GM12891 (cell line): ENCODE measurements around the gene TROAP.
A peak's percentile ranks its signal among the peaks of the same experiment; 100 is the strongest.
"Not testable (repeated sequence)": the region's sequence is repeated elsewhere in the genome, so short reads cannot be mapped to it uniquely, and the experiment has no call there.

Experiments
- DNase-seq: peaks from one replicate; pipeline ENCODE4 v3.0.0; 2011; ENCODE audit warnings: low spot score; ENCODE audit not compliant: insufficient read length
- FAIRE-seq: peaks from 2 replicates; lab custom pipeline; 2011; peaks lifted over from hg19 to GRCh38; lab: Jason Lieb, UNC
- PAX5 ChIP-seq: IDR thresholded peaks from 2 replicates; pipeline ENCODE4 v1.6.1; 2011; ENCODE audit warnings: low read length, moderate library complexity, mild to moderate bottlenecking; ENCODE audit not compliant: insufficient read depth, severe bottlenecking
- POLR2A ChIP-seq: IDR thresholded peaks from 2 replicates; pipeline ENCODE4 v1.6.1; 2011; ENCODE audit warnings: low read depth, low read length, control low read depth
- POLR2AphosphoS5 ChIP-seq: IDR thresholded peaks from 2 replicates; pipeline ENCODE4 v1.6.1; 2011; ENCODE audit warnings: low read depth, low read length, control low read depth
- POU2F2 ChIP-seq: IDR thresholded peaks from 2 replicates; pipeline ENCODE4 v1.6.1; 2011; ENCODE audit warnings: low read depth, mild to moderate bottlenecking, control low read depth, low read length, moderate library complexity
- SPI1 ChIP-seq: IDR thresholded peaks from 2 replicates; pipeline ENCODE4 v1.6.1; 2011; ENCODE audit warnings: low read depth, low read length, control low read depth
- TAF1 ChIP-seq: IDR thresholded peaks from 2 replicates; pipeline ENCODE4 v1.6.1; 2011; ENCODE audit warnings: low read depth, low read length, control low read depth

Gene TROAP

GRCh38 chr12:49330631-49331379, 7.8 kb downstream of the TROAP start:
- FAIRE-seq: no peak
- no peak for TF ChIP-seq POLR2A
- no peak for TF ChIP-seq TAF1
- no peak for TF ChIP-seq PAX5
- no peak for TF ChIP-seq SPI1
- no peak for TF ChIP-seq POLR2AphosphoS5
- no peak for DNase-seq

GRCh38 chr12:49331380-49332222, 8.5 kb downstream of the TROAP start:
- no peak for DNase-seq
- TF ChIP-seq TAF1 (no peak), POLR2A (no peak), POU2F2 (no peak), POLR2AphosphoS5 (no peak), SPI1 (no peak)
- no peak for FAIRE-seq

GRCh38 chr12:49332441-49332861, 9.4 kb downstream of the TROAP start:
- TF ChIP-seq POLR2AphosphoS5 (no peak), SPI1 (no peak), POLR2A (no peak), POU2F2 (no peak), PAX5 (no peak), TAF1 (no peak)
- DNase-seq (no peak), FAIRE-seq (no peak)

- FAIRE-seq: peak; percentile 60
- no peak for DNase-seq
- TF ChIP-seq TAF1 (no peak), SPI1 (no peak), PAX5 (no peak), POLR2AphosphoS5 (no peak), POU2F2 (no peak), POLR2A (no peak)
Measured at GRCh38 chr12:49332891-49333371, 9.9 kb downstream of the TROAP start.

GRCh38 chr12:49333778-49334177, 10.7 kb downstream of the TROAP start:
- not testable (repeated sequence) for DNase-seq, FAIRE-seq

DNA sequence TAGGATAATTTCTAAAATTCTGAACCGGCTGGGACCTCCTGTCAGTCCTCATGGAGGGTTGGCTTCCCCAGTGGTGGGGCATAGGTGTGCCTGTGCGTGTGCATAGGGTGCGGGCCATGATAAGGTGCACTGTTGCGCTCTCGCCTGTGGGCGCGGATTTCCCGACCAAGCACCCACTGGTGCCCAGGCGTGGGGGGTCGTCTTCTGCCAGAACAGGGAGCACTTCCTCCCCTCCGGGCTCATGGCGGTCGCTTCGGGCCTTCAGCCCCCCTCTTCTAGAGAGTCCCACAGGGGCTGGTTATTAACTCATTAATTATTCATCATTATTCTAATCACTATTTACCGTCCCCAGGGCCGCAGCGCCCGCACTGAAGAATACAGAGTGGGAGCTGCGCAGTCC, 11.2 kb downstream of the TROAP start:
- TF ChIP-seq POLR2AphosphoS5: no peak
- no peak for TF ChIP-seq PAX5
- no peak for TF ChIP-seq POU2F2
- no peak for TF ChIP-seq POLR2A
- TF ChIP-seq TAF1: no peak
- TF ChIP-seq SPI1: no peak
- FAIRE-seq (no peak), DNase-seq (no peak)

DNA sequence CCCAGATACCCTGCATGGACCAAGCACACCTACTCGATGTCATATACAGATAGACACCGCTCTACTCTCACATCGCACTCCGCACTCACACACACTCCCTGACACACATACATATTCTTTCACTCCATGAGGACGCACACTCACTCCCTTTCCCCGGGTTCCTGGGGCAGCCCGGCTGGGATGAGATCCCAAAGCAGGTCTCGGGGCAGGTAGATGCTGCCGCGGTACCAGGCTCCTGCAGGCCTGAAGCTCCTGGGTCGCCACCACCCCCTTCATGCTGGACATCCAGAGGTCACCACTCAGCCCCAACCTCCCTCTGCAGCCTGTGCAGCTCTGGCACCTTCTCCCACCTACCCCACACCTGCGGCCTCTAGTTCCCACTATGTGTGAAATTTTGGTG, 11.6 kb downstream of the TROAP start:
- no peak for TF ChIP-seq POLR2A
- TF ChIP-seq TAF1: no peak
- TF ChIP-seq POLR2AphosphoS5: no peak
- TF ChIP-seq SPI1: no peak
- no peak for TF ChIP-seq PAX5
- FAIRE-seq: no peak

DNA sequence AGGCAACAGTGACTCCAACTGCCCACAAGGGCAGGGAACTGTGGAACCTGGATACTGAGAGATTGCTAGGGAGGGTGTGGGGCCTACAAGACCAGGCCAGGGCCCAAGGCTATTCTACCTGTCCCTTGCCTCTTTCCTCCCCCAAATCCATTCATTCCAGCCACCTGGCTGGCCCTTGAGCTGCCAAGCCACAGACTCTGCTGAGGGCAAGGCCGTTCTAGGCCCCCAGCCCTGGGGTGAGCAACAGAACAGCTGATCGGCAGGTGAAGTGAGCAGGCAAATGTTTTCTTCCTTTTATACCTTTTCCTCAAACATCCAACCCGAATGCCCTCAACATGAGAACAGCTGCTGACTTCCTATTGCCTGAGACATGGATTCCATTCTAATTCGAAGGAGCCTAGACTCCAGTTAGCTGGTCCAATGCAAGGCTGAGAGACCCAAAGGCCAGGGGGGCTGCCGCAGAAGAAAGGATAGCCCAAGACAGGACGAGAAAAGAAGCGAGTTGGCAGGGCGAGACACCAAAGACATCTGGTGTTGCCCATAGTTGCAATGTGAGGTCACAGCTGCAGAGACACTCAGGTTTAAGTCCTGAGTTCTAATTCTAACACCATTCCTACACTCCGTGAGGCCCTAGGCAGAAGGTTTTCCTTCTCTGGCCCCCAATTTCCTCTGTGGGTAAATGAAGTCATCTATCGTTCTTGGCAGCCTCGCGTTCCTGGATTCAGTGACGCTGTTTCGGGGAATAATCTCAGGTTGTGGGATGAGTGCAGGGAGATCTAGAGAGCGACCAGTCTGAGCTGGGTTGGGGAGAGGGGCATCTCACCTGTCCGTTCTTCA, 12.3 kb downstream of the TROAP start:
- TF ChIP-seq POLR2AphosphoS5 (no peak), SPI1 (no peak), POLR2A (no peak), POU2F2 (no peak), PAX5 (no peak), TAF1 (no peak)
- DNase-seq: no peak
- FAIRE-seq: no peak

More for the DNA sequence above, 11.6 kb downstream of the TROAP start:
- no peak for DNase-seq

- FAIRE-seq (no peak), DNase-seq (no peak)
- TF ChIP-seq POU2F2 (no peak), POLR2AphosphoS5 (no peak)
Measured at GRCh38 chr12:49335955-49336644, 13.0 kb downstream of the TROAP start.
